Stimulated activated CD8-positive, alpha-beta memory T cell treated with anti-CD3 and anti-CD28 coated beads, Interleukin-4, amount 100 ng/mL, for 24 hours (primary cell): ENCODE results near the gene DAPK1.

Source experiments
- DNase-seq: peaks from one replicate; pipeline ENCODE4 v3.0.0-alpha.2; 2020; ENCODE audit warnings: low read depth

DAPK1 gene

GRCh38 chr9:87516926-87517290 lies 19.2 kb downstream of the DAPK1 start:
- no peak for DNase-seq

DNA sequence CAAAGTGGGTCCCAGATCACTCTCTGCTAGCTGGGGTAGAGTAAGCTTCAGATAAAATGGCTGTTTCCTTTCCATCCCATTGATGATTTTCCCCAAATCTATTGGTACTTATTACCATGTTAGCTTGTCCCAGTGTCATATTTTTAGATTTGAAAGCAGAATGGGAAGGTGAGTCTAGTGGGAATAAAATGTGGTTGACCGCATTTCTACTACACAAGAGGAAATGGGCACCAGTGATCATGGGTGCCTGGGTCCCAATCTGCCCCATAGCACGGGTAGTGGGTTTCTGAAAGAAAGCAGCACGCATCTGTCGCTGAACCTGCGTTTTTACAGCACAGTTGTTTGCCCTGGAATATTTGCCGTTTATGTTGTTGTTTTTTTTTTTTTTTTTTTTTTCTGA lies 20.1 kb downstream of the DAPK1 start:
- DNase-seq: no peak

DNA sequence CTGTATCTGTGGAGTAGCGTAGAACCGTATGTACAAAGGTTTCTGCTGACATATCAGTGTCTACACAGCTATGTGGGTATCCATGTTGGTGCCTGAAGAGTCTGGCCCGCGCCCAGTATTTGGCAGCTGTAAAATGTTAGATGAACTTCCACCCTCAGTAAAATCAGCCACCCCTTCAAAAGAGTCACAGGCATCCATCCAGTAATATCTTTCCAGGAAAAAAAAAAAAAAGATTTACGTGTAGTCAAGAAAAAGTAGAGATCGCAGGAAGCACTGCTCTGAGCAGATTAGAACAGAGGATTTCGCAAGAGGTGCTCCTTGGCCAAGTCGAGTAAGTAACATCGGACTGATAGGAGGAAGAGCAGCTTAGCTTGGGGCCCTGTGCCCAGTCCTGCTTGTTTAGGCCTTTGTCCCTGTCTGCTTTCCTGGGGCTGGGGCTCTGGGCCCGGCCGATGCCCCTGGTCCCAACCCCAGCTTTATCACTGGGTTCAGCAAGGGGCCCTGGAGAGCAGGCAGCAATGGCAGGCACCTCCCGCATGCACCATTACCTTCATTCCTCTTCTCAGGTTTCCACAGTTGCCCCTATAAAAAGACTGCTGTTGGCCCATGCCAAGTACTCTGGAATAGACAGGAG lies 21.2 kb downstream of the DAPK1 start:
- no peak for DNase-seq

DNA sequence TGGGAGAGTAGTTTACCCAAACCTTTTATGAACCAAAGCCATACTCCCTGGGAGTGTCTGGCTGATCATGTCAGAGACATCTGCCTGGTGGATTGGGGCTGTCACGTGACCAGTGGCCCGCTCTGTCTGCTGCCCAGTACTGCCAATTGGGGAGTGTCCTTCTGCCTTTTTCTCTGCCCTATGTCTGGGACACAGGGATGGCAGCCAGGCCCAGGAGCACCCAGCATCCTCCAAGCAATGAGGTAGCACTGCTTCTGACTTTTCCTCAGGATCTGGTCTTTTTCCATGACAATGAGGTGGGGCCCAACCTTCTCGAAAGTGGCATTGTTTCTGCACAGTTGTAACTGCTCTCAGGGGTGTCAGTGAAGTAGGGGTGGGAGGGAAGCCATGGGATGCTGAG lies 21.8 kb downstream of the DAPK1 start:
- no peak for DNase-seq

- DNase-seq: no peak
Observed at GRCh38 chr9:87520172-87520683, 22.6 kb downstream of the DAPK1 start.

DNA sequence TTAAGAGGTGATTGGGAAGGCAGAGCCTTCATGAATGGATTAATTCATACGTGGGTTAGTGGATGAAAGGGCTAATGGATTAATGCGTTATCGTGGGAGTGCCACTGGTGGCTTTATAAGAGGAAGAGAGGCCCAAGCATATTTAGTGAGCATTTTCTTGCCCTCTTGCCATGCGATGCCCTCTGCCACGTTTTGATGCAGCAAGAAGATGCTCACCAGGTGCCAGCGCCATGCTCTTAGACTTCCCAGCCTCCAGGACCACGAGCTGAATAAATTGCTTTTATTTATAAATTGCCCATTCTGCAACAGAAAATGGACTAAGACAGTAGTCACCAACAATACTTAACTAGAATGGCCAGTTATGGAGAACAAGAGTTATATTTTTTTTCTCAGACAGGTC lies 24.2 kb downstream of the DAPK1 start:
- no peak for DNase-seq

DNA sequence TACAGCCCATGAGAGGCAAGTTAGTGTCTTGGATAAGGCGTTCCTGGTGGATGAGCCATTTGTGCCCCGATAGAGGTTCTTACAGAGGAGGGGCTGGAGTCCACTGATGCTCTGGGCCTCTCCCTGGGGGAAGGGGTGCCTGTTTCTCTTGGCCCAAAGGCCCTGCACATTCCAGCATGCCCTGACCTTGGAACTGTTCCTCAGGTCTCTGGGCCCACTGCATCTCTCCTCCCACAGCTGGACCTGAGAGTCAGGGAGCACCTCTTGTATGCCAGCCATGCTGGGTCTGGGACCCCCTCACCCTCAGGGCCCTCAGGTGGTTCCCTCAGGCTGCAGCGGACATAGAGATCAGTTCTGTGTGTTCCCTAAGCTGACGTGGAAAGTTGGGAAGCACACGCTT lies 26.4 kb downstream of the DAPK1 start:
- DNase-seq: no peak

DNA sequence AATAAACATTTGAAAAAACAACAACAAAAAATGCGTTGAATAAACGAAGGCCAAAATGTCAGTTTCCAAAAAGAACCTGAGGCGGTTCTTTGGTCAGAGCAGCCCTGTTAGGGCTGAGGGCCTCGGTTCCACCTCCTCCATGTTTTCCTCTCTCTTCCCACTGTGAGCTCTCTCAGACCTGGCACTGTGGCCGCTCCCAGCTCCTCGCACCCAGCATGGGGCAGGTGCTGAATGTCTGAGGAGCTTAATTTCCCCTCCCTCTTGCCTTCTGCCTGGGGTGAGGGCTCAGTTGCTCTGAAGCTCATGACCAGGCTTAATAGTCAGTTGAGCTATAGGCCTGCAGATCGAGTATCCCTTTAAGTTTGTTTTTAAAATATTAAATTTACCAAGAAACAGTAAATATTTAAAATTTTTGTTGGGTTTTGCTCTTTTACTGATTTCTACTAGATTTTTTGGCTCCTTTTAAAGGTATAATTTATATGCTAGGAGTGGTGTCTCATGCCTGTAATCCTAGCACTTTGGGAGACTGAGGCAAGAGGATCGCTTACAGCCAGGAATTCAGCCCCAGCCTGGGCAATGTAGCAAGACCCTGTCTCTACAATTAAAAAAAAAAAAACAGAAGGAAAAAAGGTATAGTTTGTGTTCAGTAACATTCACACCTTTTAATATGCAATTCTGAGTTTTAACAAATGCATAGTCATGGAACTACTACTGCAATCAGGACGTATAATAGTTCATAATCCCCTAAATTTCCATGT lies 28.1 kb downstream of the DAPK1 start:
- DNase-seq: no peak

DNA sequence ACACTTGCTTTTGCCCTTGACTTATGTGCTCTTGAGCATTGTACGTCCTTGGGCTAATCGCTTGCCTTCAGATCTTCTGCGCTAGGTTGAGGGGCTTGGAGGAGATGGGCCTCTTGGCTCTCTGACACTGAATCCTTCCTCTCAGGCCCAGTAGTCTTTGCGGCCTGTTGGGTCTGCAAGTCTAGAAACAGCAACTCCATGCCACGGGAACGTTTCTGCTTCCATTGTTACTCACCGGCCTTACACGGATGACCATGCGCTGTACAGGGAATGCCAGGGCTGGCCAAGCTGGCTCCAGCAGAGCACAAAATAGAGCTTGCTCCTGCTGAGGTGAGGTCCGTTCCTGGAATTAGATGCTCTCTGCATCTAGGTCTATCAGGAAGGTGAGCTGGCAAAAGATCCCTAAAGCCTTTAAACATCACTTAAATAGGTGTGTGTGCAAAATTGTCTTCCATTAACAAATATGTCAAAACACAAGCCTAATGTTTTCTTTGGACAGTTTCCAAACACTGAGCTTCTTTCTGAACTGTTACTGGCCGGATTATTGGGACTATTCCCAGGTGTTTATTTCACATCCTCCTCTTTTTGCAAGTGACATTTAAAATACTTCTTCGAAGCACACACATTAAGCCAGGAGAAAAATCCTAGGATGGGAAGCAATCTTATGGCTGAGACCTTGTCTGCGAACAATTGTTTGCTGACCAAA lies 29.7 kb downstream of the DAPK1 start:
- no peak for DNase-seq

- no peak for DNase-seq
Observed at GRCh38 chr9:87528969-87529368, 31.3 kb downstream of the DAPK1 start.

GRCh38 chr9:87529671-87530070 lies 32.0 kb downstream of the DAPK1 start:
- no peak for DNase-seq

- DNase-seq: no peak
Observed at GRCh38 chr9:87530716-87531115, 33.0 kb downstream of the DAPK1 start.

- DNase-seq: no peak
Observed at GRCh38 chr9:87531370-87532295, 34.0 kb downstream of the DAPK1 start.

DNA sequence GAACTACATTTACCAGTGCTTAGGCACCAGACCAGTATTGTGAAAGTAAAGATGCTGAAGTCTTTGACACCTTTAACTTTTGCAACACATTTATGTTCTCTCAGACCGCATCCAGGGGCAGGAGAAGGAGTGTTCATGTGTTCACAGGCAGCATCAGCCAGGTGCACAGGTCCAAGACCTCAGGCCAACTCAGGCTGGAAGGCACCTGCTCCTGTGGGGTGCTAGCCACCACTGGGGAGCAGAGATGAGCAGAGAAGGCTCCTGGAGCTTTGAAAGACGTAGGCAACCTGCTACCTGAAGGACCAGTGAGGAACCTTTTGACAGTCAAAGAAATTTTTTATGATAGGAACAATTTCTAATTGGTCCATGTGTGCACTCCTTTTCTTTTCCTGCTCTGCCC lies 35.6 kb downstream of the DAPK1 start:
- no peak for DNase-seq

- DNase-seq: no peak
Observed at GRCh38 chr9:87534036-87534435, 36.4 kb downstream of the DAPK1 start.

DNA sequence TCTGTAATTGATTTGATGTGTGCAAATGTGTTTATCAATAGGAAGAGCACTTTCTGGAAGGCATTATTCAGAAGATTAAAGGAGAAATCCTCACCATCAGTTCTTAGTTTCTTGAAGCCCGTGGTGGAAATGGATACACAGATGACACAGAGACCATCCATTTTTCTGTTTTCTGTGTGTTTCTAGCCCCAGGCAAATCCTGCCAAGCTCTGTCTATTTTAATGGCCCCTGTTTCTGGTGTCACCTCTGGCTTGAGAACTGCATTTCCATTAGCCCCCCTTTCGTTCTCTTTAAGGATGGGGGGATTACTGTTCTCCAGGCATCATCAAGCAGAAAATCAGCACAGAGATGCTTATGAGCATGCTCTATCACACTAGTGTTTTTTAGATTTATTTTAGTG lies 37.3 kb downstream of the DAPK1 start:
- DNase-seq: no peak

- no peak for DNase-seq
Observed at GRCh38 chr9:87535817-87536539, 38.3 kb downstream of the DAPK1 start.

- DNase-seq: no peak
Observed at GRCh38 chr9:87537625-87538024, 40.0 kb downstream of the DAPK1 start.

- DNase-seq: no peak
Observed at GRCh38 chr9:87540444-87541105, 42.9 kb downstream of the DAPK1 start.

DNA sequence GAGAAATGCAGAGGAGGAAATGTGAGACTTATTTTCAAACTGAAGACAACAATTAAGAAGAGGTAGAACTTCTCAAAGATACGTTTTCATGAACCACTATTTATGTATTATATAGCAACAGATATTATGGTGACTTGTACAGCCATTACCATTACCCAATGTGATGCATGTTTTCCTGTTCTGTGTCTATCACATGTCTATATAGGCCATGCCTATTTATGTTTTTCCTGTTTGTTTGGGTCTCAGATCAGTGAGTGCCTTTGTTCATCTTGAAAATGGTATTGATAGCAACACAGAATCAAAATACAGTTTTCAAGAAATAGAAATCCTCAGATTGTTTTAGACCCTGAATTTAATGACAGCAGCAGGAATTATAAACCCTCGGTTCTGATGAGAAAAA lies 44.0 kb downstream of the DAPK1 start:
- no peak for DNase-seq

DNA sequence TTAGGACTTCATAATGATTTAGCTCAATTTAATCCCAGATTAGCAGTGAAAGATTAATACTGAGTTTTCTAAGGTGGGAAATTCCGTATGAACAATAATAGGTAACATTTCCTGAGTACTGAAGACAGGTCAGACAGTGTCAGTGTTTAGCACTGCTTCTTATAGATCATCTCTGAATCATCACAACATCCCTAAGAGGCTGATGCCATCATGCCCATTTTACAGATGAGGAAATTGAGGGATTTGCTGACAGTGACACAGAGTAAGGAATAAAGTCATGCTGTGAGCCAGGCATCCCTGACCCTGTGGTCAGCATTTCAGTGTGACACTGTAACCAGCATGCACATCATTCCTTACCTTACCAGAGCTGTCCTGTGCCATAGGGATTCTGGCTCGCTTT lies 44.5 kb downstream of the DAPK1 start:
- no peak for DNase-seq
